Activated naive CD4-positive, alpha-beta T cell treated with anti-CD3 and anti-CD28 coated beads for 36 hours (primary cell): ENCODE results near the gene CSPG4. TPM values are rescaled to one million over a fixed set of nuclear protein-coding genes. Genes with fewer than 3 reads are reported as not detected.
A peak's percentile ranks its signal among the peaks of the same experiment; 100 is the strongest.
"Not testable (repeated sequence)": the region's sequence is repeated elsewhere in the genome, so short reads cannot be mapped to it uniquely, and the experiment has no call there.

Experiments used
- CTCF ChIA-PET: fragments of 350-600 bp; sonication (Branson Sonifier 250); formaldehyde crosslinking; loops from one replicate; lab custom pipeline; 2021; ENCODE audit warnings: antibody characterized with exemption; lab: Charles Lee
- DNase-seq: peaks from one replicate; pipeline ENCODE4 v3.0.0-alpha.2; 2020
- H3K27ac Mint-ChIP-seq: one replicate; pipeline ENCODE4 v1.8.0; 2021; ENCODE audit warnings: mild to moderate bottlenecking, mixed read lengths
- H3K27me3 Mint-ChIP-seq: one replicate; pipeline ENCODE4 v1.8.0; 2021; ENCODE audit warnings: low read depth, mixed read lengths
- H3K36me3 Mint-ChIP-seq: one replicate; pipeline ENCODE4 v1.8.0; 2021; ENCODE audit warnings: low read depth, mixed read lengths
- H3K4me1 Mint-ChIP-seq: one replicate; pipeline ENCODE4 v1.8.0; 2021; ENCODE audit warnings: low read depth, mixed read lengths
- H3K4me3 Mint-ChIP-seq: one replicate; pipeline ENCODE4 v1.8.0; 2021; ENCODE audit warnings: mild to moderate bottlenecking, moderate library complexity, mixed read lengths
- H3K9me3 Mint-ChIP-seq: one replicate; pipeline ENCODE4 v1.8.0; 2021; ENCODE audit warnings: mixed read lengths
- intact Hi-C: fragments of 100-400 bp; cut with micrococcal nuclease; formaldehyde crosslinking; loops from one replicate; pipeline ENCODE4 v1.15.1; 2023
- total RNA-seq, 2 experiments: library from RNA; stranded (reverse); gene quantifications; one replicate each; pipeline ENCODE4 v1.2.3, GENCODE V29; 2021

CSPG4 gene
- total RNA-seq, 2 experiments from 2014 or later, result not detected

DNA sequence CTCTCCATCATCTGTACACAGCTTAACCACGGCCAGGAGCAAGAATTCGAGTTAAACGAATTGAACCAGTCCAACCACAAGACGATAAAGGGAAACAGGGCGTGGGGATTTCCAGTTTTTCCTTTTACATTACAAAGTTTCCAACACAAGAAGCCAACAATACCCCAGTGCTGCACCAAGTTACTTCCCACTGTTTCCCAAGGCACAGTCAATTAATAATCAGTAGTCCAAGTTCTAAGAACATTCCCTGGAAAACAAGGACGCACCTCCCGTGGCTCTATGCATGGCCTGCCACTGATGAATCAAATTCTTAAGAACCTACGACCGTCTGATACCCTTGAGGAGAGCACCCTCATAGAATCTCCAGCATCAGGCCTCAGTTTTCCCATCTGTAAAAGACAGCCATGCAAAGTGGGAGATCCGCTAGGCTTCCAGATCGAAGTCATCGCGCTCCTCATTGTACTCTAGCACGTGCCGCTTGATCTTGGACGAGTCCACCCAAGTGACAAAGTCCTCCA lies 73.4 kb downstream of the CSPG4 start:
- no peak for DNase-seq
- CTCF ChIA-PET, result interaction anchor here (0.7 to 3.9 kb wide), 8 partner anchors 13 to 272 kb away, joined by 3 to 38 read pairs (median 6); partner anchors contain the start of genes MAN2C1 and SNUPN
- intact Hi-C loops, result loop anchor here (1.0 kb wide), 1 partner anchor 616 kb away; the partner anchor contains the start of gene PPCDC
- Mint-ChIP-seq H3K4me3 (peak overlapping the region; percentile 95), H3K9me3 (no peaks in the 10 kb centered on the region), H3K36me3 (peaks cover 20% of the 10 kb centered on the region), H3K27ac (peak overlapping the region; percentile 91), H3K4me1 (peaks cover 30% of the 10 kb centered on the region), H3K27me3 (no peaks in the 10 kb centered on the region)

DNA sequence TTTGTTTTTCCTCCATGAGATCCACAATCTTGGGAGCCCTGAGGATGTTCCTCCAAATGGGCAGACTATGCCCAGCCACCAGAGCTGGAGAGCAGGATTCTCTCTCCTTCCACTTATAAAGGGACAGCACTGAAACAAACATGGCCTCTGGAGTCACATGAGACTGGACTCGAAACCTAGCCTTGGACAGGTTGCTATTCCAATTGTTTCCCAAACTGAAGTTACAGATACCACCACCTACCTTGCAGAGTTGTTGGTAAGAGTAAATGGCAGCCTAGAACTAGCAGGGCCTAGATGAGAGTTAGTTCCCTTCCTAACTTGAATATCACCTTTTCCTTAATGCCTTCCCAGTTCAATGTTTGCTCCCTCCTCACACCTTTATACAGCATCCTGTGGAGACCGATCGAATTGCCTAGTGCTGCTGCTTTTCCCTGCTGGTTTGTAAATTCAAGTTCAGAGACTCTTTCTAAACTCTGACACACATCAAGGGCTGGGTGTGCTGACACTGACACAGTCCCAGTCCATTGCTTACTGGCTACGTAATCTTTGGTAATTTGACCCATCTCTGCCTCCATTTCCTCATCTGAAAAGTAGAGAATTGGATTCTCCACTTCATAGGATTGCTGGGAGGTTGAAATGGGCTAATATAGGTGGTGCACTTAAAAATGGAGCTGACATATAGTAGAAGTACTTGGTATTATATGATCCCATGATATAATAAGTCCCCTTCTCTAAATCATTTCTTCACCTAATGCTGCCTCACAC lies 75.2 kb downstream of the CSPG4 start:
- H3K4me1 Mint-ChIP-seq, result peaks cover 30% of the 10 kb centered on the region
- no peak overlapping the region for H3K27ac Mint-ChIP-seq
- CTCF ChIA-PET, result interaction anchor here (0.8 to 3.9 kb wide), 4 partner anchors 10 to 182 kb away, joined by 3 to 24 read pairs (median 4); partner anchors contain the start of genes SNUPN and SNX33
- no peaks in the 10 kb centered on the region for H3K27me3 Mint-ChIP-seq
- H3K36me3 Mint-ChIP-seq, result peaks cover 20% of the 10 kb centered on the region
- intact Hi-C loops, result no loop called here
- H3K4me3 Mint-ChIP-seq, result peak overlapping the region; percentile 95
- no peaks in the 10 kb centered on the region for H3K9me3 Mint-ChIP-seq
- no peak for DNase-seq

DNA sequence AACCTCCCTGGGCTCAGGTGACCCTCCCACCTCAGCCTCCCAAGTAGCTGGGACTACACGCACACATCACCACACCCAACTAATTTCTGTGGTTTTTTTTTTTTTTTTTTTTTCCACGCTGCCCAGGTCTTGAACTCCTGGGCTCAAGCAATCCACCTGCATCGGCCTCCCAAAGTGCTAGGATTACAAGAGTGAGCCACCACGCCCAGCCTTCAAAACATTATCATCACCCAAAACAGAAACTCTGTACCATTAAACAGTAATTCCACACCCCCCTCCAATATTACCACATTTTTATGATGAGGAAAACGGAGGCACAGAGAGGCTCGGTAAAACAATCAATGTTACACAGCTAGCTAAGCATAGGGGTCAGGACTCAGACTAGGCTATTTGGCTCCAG lies 76.6 kb downstream of the CSPG4 start:
- intact Hi-C loops, result no loop called here
- Mint-ChIP-seq H3K36me3 (peaks cover 20% of the 10 kb centered on the region), H3K9me3 (no peaks in the 10 kb centered on the region), H3K27me3 (no peaks in the 10 kb centered on the region), H3K4me3 (no peak overlapping the region), H3K27ac (no peak overlapping the region), H3K4me1 (peaks cover 29% of the 10 kb centered on the region)
- CTCF ChIA-PET, result interaction anchor here (1.4 kb wide), 1 partner anchor 9 kb away, joined by 5 read pairs; no protein-coding TSS in a partner anchor
- no peak for DNase-seq

DNA sequence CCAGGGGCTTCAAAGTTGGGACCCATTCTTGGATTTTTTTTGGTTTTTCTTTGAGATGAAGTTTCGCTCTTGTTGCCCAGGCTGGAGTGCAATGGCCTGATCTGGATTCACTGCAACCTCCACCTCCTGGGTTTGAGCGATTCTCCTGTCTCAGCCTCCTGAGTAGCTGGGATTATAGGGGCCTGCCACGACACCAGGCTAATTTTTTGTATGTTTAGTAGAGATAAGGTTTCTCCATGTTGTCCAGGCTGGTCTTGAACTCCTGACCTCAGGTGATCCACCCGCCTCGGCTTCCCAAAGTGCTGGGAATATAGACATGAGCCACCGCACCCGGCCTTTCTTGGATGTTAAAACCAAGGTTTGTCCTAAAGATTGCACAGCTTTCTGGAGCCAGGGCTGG lies 78.7 kb downstream of the CSPG4 start:
- DNase-seq, intact Hi-C loops: not testable (repeated sequence)

DNA sequence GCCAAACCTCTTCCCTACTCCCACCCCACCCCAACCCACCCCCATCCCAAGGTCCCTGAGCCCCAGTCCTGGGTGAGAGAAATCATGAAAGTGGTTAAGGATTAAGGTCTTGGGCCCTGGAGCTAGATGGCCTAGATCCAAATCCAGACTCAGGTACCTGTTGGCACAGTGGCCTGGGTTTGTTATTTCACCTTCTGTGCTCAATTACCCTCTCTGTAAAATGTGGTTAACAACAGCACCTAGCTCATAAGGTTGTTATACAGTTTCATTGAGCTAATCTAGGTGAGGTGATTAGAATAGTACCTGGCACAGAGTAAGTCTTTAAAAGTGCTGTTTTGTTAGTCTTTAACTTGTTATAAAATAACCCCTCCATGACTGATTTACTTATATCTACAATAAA lies 80.7 kb downstream of the CSPG4 start:
- CTCF ChIA-PET, result interaction anchor here (0.6 to 1.1 kb wide), 2 partner anchors 16 to 264 kb away, joined by 3 read pairs; partner anchors contain the start of genes MAN2C1 and SNX33
- peaks cover 15% of the 10 kb centered on the region for H3K4me1 Mint-ChIP-seq
- intact Hi-C loops, result no loop called here
- no peak overlapping the region for H3K27ac Mint-ChIP-seq
- no peak overlapping the region for H3K4me3 Mint-ChIP-seq
- DNase-seq, result no peak
- H3K9me3 Mint-ChIP-seq, result no peaks in the 10 kb centered on the region
- no peaks in the 10 kb centered on the region for H3K27me3 Mint-ChIP-seq
- H3K36me3 Mint-ChIP-seq, result peaks cover 2% of the 10 kb centered on the region

More for the DNA sequence above, 78.7 kb downstream of the CSPG4 start:
- Mint-ChIP-seq H3K4me1 (peaks cover 26% of the 10 kb centered on the region), H3K36me3 (peaks cover 13% of the 10 kb centered on the region)
- H3K4me3 Mint-ChIP-seq, H3K27me3 Mint-ChIP-seq, H3K27ac Mint-ChIP-seq, CTCF ChIA-PET, H3K9me3 Mint-ChIP-seq: not testable (repeated sequence)

DNA sequence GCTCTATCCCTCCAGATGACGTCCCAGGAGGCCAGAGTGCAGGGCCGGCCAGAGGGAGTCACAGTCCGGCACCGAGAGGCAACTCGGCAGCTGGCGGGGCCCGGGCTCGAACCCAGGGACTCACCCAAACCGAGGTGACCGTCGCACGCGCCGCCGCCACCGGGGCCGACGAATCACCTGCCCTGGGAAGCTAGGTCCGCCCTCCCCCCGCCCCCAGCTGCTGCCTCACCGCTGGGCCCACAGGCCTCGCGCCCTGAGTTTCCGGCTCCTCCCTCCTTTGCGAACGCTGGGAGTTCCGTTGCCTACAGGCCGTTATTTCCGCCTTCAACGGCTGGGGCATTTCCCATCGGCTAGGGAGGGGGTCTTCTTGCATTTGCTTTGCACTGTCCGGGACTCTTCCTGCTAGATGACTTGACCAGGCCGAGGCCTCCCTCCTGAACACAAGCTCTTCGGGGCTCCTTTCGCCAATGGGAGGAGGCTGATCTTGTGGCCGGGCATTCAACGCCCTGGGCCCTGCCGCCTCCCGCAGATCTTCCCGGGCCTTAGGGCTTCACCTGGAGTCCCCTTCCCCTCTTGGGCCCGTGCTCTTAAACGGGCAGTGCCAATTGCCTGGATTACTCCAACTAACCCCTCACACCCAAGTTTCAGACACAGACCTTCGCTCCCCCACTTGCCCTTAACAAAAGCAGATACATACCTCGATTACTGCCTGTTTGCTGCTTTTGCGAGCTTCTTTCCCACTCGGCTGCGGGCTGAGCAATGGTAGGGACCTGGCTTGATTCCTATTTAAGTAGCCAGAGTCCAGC lies 86.9 kb downstream of the CSPG4 start, which contains the start of gene SNUPN:
Gene SNUPN, minus strand, starts transcription at position 184 of the 806 bp plus-strand sequence. CDS start 4,674 bp downstream, outside the sequence.
- peak within 1 kb of the TSS; percentile 95 for H3K4me3 Mint-ChIP-seq
- intact Hi-C loops, result loop anchor here (1.0 to 10.0 kb wide), 7 partner anchors 15 to 1164 kb away; partner anchors contain the start of genes CSK, IMP3, MAN2C1 and PTPN9

More for the DNA sequence above, 86.9 kb downstream of the CSPG4 start, which contains the start of gene SNUPN:
- H3K36me3 Mint-ChIP-seq, result peaks cover 6% of the 10 kb centered on the region
- H3K4me1 Mint-ChIP-seq, result peaks cover 41% of the 10 kb centered on the region
- CTCF ChIA-PET, result interaction anchor here (0.7 to 2.7 kb wide), 7 partner anchors 9 to 258 kb away, joined by 3 to 24 read pairs (median 5); partner anchors contain the start of genes IMP3, MAN2C1 and SNX33
- peak within 1 kb of the TSS; percentile 99 for H3K27ac Mint-ChIP-seq
- H3K9me3 Mint-ChIP-seq, result no peaks in the 10 kb centered on the region
- peak; percentile 98 for DNase-seq
- no peaks in the 10 kb centered on the region for H3K27me3 Mint-ChIP-seq

Other genes with a start within 250 kb of the CSPG4 start
- 10 to 100 TPM in 1 of 2 experiments, 1 to 10 TPM in 1; 9.5 to 10.1 TPM for gene PTPN9, start 133.5 kb downstream of the CSPG4 start, total RNA-seq
- 10 to 100 TPM; 28.5 to 33.1 TPM for gene SNUPN, start 87.1 kb downstream of the CSPG4 start, total RNA-seq
- 10 to 100 TPM; 46.1 to 46.8 TPM for gene IMP3, start 72.6 kb downstream of the CSPG4 start, total RNA-seq
- 1 to 10 TPM; 1.1 TPM for gene SNX33, start 64.9 kb downstream of the CSPG4 start, total RNA-seq
- 10 to 100 TPM; 14.7 to 15.4 TPM for gene UBE2Q2, start 130.6 kb upstream of the CSPG4 start, total RNA-seq
- gene FBXO22, start 191.0 kb upstream of the CSPG4 start, total RNA-seq, result 10 to 100 TPM; 97.3 to 99.6 TPM